DMS114 treated with DMSO at 0.1 percent for 48 hours (cell line): ENCODE data around the gene RNF207.
A peak's percentile ranks its signal among the peaks of the same experiment; 100 is the strongest.

ENCODE experiments used
- DNase-seq: peaks from one replicate; lab custom pipeline; 2025; ENCODE audit not compliant: unreplicated experiment; lab: John Stamatoyannopoulos, UW

The RNF207 gene

DNA sequence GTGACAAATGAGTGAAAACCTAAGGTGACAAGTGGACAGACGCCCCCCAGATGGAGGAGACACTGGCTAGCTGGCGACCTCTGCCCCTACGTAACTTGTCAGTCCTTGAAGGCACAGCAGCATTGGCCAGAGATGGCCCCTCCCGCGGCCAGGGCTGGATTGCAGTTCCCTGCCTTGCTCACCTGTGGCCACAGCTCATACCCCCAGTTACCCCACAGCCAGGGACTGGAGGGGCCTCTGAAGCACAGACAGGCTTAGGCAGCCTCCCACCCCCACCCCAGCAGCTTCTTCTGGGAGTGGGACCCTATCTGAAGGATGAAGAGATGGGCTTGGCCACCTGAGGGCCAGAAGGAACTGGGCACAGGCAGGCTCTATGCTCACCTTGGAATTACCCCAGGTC lies 41.7 kb downstream of the RNF207 start:
- DNase-seq = no peak

DNA sequence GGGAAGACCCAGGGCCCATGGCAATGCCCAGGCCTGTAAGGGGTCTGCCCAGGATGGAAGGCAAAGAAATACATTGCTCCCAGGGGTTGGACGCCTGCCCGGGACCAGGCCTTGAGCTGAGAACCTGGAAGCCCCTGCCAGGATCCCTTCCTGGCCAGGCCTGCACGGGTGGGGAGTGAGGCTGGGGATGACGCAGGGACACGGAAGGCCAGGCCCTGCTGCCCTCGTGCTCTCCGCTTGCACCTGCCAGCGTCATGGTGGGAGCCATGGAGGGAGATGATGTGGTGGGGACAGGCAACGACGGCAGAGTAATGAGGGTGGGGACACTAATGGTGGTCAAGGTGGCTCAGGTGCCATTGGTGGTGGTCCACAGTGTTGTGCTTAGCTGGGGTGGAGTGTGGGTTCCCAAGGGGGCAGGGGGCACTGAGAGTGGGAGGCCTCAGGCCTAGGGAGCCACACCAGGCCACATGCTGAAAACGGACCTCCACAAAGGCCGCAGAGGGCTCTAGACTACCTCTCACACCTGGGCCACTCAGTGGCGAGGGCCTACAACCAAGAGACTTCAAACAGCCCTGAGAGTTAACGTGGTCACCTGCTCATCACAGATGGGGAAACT lies 42.4 kb downstream of the RNF207 start:
- DNase-seq = no peak

DNA sequence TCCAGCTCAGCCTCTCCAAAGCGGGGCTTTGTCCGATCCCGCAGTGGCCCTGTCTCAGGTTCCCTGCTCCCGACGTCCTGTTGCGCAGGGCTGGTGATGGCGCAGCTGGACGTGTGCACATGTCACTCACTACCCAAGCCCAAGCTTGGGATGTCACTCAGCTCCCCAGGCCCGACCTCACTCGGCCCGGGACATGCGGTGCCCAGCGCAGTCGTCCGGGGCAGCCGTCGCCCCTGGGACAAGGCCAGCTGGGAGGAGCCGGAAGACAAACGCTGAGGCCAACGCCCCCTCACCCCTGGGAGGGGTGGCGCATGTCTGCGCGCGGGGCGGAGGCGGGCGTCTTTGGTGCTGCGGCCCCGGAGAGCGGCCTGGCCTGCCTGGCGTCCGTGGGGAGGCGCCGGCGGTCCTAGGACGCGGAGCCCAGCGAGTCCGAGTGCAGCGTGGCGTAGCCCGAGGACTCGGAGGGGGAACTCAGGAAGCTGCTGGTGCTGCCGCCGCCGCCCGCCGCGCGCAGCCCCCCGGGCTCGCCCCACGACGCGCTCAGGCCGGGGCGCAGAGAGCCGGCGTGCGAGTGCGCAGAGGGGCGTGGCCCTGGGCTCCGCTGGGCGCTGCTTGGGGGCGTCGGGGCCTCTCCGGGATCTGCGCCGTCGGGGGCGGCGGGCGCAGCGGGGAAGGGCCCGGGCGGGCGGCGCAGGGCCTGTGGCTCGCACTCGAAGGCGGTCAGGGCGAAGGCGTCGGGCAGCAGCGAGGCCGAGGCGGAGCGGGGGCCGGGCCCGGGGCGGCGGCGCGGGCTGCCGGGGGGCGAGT lies 43.2 kb downstream of the RNF207 start:
- no peak for DNase-seq

DNA sequence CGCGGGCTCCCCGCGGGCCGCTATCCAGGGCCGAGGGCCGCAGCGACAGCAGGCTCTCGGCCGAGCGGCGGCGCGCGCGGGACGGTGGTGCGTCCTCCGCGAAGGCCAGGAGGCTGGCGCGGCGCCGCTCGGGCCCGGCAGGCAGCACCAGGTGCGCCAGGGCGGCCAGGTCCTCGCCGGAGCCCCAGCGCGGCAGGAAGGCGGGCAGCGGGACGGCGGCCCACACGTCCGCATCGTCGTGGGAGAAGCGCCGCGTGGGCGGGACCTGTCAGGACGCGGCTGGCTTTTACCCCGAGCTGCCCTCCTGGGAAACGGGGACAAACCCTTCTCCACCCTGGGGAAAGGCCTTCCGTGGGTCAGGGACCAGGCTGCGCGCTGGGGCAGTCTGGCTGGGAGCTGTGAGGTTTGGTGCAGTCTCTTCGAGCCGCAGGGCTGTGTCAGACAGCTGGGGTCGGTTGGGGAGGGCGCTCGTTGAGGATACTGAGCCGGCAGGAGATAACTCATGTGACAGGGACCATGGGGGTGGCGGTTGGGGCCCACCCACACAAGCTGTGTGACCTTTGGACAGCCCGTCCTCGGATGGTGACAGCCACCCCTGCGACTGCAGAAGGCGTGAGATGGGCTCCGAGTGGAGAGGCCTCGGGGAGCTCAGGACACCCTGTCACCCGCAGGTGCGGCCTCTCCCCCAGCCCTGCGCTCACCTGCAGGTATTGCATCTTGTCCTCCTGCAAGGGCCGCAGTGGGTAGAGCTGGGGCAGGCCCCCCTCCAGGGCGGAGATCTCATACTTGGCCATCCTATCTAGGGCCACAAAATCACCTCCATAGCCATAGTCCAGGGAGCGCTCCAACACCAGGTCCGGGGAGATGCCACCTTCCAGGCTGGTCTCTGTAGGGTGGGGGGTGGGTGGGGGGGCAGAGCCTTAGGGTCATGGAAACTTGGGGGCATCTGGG lies 44.1 kb downstream of the RNF207 start:
- no peak for DNase-seq

DNA sequence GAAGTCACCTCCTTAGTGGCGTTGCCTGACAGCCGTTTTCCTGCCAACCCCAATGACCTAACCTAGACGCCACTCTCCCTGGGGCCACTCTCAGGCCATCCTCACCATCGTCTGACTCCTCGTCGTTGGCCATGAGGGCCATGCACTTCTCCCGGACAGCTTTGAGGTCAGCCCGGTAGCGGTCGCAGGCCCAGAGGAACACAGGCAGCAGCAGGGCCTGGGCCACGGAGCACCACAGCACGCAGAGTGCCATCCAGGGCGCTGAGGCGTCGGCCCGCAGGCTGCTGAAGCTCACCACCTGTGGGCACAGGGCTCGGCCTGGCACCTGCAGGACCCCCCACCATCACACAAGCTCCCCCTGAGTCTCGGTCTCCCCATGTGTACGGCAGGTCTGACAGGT lies 45.3 kb downstream of the RNF207 start:
- DNase-seq = no peak

DNA sequence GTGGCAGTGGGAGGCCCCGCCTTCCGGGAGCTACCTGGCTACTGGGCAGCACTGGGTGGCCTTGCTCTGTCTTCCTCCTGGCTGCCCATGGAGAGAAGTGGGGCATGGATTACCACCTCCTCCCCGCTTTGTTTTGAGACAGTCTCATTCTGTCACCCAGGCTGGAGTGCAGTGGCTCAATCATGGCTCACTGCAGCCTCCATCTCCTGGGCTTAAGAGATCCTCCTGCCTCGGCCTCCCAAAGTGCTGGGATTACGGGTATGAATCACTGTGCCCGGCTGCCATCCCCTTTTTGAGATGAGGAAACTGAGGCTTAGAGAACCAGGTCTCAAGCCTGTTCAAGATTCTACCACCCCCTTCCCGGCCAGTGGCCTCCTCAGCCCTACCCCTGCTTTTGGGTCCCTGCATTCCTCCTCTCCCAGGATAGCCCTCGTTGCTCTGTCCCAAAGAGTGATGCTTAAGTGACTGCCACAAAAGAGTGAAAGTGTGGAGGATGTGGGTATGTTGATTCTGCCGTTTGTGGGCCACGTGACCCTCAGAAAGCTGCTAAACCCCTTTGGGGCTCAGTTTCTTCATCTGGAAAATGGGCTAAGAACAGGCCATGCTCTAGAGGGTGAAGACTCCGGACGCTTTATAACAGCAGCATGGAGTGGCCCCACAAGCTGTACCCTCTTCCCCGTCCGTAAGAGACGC lies 45.9 kb downstream of the RNF207 start:
- DNase-seq = no peak

DNA sequence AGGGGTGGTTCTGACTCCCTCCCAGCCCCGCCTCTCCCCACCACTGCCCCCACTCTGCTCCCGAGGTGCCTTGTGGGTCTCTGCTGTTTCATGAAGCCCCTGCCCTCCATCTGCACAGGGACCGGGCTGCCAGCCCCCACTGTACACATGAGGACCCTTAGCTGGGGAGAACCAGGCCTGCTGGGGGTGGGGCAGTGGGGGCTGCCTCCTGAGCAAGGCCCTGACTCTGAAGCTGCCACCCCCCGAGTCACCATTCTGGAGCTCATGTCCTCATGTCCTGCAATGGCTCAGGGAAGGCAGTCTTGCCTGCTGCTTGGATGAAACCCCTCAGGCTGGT lies 46.4 kb downstream of the RNF207 start:
- DNase-seq = no peak

DNA sequence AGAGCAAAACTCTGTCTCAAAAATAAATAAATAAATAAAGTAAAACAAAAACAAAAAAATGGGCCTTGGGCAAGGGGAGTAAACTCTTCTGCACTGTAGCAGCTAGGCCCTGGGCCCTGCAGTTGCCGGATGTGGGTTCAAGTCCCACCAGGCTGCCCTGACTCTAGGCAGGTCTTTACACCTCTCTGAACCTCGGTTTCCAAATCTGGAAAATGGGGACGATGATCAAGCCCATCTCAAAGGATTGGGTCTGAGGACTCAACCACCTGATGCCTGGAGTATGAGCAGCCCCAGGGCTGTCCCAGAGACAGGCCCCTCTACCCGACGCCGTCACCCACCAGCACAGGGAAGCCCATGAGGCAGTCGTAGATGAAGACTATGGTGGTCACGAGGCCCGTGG lies 47.5 kb downstream of the RNF207 start:
- DNase-seq = no peak

DNA sequence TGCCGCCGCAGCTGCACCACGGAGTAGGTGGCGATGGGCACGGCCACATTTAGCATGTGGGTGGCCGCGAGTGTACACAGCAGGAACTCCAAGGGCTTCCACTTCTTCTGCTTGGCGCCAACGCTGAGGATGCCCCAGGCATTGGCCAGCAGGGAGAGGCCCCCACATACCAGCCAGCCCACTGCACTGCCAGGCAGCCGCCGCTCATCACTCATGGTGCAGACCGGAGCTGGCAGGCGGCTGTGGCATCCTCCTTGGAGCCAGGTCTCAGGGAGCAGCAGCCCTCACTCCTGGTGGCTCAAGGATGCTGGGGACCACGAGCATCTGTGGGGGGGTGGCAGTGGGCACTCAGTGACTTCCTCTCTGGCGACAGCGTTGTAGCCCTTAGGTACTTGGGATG lies 48.8 kb downstream of the RNF207 start:
- DNase-seq = no peak

DNA sequence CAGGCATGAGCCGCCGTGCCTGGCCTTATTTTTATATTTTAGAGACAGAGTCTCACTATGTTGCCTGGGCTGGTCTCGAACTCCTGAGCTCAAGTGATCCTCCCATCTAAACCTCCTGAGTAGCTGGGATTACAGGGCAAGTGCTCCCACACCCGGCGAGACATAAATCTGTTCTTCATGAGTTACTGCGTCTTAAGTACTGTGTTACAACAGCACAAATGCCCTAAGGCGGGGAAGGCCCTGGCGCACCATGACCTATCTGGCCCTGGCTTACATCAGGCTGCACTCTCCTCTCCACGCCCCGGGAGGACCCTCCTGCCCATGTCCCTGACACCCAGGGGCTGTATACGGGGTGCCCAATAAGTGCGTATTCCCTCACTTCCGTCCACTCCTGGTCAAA lies 50.7 kb downstream of the RNF207 start:
- no peak for DNase-seq

DNA sequence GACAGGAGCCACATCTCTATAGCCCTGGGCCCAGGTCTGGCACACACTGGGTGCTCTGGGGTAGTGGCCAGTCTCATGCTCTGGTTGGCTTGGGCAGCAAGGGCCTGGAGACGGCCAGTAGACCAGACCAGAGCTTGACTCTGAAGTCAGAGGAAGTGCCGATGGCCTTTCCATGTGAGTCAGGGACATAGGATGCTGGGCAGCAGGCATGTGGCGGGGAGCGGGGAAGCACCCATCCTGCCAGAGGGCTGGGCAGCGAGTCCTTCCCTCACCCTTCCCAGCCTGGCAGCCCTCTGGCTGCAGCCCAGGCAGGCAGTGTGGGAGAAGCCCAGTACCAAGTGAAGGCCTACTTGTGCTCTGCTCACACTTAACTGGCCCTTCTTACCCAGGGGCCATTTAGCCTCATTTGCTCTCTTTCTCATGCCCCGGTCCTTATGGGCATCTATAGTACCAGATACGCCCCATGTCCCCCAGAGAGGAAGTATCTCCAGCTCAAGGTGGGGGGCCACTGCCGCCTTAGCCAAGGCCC lies 51.7 kb downstream of the RNF207 start:
- DNase-seq = no peak

DNA sequence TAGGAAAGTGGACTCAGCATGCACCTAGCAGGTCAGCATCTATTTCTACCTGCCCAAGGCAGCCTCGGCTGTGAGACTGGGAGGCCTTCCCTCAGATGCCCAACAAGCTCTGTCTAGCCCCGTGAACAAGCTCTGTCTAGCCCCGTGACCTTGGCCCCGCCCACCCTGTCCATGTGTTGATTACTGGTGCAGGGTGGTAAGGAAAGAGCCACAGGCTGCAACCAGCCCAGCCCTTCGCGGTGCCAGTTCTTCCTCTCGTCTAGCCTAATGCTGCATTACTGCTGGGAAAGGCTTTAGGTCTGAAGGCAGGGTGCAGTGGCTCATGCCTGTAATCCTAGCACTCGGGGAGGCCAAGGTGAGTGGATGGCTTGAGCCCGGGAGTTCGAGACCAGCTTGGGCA lies 52.8 kb downstream of the RNF207 start:
- DNase-seq = no peak

DNA sequence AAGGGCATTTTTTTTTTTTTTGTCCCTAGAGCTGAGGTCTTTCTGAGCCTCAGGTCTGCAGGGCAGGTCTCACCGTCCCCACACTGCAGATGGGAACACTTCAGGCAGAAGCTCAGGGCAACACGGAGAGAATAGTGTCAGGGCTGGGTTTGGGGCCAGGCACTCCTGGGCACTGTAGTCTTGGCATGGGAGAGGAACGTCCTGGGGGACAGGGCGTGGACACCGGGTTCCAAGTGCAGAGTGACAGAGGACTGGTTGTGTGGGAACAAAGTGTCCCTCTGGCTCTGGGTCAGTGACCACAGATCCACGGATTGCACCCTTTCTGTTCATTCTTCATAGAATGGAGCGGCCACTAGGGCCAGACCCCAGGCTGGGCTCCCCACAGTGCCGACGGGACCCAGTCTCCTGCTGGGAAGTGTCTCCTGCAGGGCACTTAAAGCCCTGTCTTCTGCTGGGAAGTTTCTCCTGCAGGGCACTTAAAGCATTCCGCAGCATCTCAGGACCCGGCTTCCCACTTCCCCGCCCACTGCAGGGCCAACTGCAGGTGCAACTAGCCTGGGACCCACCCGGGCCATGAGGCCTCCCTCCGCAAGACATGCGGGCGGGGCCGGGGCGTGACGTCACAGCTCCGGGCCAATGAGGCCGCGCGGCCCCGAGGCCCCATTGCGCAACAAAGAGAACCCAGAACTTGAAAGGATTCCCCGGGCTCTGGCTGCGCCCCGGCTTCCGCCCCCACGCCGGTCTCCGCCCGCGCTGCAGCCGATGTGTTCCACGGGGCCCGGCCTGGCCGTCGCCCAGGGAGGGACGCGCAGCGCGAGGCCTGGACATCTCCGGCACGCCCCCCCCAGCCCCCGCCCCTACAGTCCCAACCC lies 53.8 kb downstream of the RNF207 start:
- peak; percentile 44 for DNase-seq

DNA sequence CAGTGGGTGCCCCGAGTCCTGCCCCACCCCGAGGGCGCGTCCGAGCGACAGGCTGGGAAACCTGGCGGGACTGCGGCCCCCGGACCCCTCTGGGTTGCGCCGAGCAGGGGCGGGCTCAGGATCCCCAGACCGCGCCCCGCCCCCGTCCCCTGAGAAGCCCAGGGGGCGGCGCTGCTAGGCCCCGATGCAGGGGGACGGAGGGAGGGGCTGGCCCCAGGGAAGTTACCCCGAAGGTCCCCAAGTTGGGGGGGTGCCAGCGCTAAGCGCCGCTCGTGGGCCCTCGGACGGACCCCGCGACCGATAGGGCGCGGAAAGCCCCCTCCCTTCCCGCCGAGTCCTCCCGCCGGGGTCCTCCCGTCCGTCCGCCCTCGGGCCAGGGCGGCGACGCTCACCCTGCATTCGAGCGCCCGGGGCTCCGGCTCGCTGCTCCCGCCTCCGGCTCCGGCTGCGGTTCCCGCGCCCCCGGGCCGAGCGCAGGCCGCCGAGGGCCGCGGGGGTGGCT lies 54.6 kb downstream of the RNF207 start:
- DNase-seq = no peak

DNA sequence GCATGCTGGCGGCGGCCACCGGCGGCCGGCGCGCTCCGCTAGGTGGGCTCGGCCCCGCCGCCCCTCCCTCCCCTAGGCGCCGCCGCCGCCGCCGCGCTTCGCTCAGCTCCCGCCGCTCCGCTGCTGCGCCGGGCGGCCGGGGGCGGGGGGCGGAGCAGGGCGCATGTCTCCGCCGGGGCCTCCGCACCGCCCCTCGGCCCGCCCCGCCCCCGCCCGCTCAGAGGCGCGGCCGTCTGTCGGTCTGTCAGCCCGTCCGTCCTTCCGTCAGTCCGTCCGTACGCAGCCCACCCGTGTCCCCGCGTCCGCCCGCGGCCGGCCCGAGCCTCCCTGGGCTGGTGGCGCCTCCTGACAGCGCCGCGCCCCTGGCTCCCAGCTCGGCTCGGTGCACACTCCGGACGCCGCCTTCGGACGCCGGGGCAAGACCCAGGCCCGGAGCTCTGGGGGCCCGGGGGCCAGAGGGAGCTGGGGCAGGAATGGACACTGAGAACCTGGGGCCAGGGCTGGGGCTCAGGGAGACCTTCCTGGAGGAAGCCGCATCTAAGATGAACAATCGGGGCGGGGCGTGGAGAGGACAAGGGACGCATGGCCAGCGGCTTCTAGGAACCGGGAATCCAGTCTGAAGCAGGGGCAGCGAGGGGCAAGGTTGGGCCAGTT lies 55.2 kb downstream of the RNF207 start, which contains the start of gene GPR153:
GPR153 (minus strand) TSS at position 138 of the 654 bp plus-strand sequence. CDS start 6,193 bp downstream, outside the sequence.
- DNase-seq = no peak

DNA sequence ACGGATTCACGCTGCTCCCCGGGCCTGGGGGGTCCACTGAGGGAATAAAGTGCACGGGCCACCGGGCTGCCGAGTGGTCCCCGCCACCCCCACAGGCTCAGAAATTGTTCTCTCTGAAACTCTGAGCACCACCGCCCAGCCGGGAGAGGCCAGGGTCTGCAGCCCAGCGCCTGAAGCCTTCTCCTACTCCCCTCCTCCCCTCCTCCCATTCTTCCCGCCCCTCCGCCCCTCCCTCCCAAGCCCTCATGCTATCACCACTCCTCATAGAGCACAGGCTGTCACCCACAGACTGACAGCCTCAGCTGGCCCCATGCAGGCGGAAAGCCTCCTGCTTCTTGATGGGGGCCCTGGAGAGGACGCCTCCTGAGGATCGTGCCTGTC lies 55.7 kb downstream of the RNF207 start:
- DNase-seq = no peak

DNA sequence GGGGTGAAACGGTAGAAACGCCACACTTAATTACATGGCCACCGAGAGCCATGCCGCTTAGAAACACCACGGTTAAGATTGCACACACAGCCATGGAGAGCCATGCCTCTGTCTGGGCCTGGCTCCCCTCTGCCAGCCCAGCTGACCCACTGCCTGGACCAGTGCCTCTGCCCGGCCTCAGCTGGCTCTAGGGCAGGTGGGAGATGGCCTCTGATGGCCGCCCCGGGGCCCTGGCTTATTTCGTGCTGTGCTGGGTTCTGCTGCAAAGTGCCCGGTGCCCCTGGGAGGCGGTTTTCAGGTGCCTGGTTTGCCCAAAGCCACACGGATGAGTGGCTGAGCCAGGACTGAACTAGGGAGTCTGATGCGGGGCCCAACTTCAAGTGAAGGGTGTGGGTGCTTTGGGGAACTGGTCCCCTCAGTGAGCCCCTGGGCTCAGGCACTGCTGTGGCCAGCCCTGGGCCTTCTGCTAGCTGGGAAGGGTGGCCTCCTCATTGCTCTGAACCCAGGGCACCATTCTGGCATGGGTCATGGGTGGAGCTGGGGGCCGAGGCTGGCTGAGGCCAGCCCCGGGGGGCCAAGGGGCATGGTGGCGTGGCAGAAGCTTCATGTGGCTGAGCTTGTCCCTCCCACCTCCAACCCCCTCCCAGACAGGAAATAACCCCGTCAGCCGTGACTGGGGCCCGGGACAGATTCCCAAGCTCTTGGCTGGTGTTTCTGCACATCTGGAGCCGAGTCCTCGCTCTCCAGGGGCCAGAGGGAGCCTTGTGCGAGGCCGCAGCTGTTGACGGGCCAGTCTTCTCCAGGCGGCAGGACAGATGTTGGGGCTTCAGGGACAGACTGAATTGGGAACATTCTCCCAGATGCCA lies 56.9 kb downstream of the RNF207 start:
- no peak for DNase-seq

DNA sequence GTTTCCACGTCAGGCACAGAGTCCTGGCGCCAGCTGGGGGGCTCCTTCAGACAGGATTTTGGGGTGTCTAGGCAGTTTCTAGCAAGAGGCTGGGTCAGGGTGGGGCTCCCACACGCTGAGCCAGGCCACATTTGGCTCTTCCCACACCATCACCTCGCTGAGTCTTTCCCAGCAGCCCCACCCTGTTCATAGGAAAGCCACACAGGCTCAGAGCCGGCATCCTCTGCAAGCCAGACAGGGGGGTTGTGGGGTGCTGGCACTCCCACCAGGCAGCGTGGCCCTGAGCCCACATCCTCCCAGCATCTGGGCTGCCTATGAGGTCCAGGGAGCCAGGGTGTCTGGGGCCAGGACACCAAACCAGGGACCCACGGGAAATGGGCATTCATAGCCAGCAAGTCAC lies 57.8 kb downstream of the RNF207 start:
- no peak for DNase-seq
